WTC11 (cell line): ENCODE measurements around the gene MDM4. TPM values are rescaled to one million over a fixed set of nuclear protein-coding genes. Genes with fewer than 3 reads are reported as not detected.
A peak's percentile ranks its signal among the peaks of the same experiment; 100 is the strongest.

Experiments
- ATAC-seq: fragments of 200-7000 bp; cut with Tn5 transposase; 2 replicates; pipeline ENCODE4 v1.10.0; 2021; ENCODE audit warnings: mild to moderate bottlenecking, moderate library complexity
- CTCF ChIA-PET: fragments of 300-600 bp; sonication (Branson Sonifier 250); formaldehyde crosslinking; loops from one replicate; lab custom pipeline; 2021; ENCODE audit warnings: antibody characterized with exemption; lab: Charles Lee
- POLR2A ChIA-PET: fragments of 350-600 bp; sonication (Branson Sonifier 250); formaldehyde crosslinking; loops from one replicate; lab custom pipeline; 2021; ENCODE audit warnings: antibody characterized with exemption; lab: Charles Lee
- DNase-seq: peaks from one replicate; pipeline ENCODE4 v3.0.0; 2021; ENCODE audit warnings: low spot score
- H3K27ac Mint-ChIP-seq: 2 replicates; pipeline ENCODE4 v1.8.0; 2021; ENCODE audit warnings: mixed read lengths
- H3K27me3 Mint-ChIP-seq: 2 replicates; pipeline ENCODE4 v1.8.0; 2021; ENCODE audit warnings: low read depth, mild to moderate bottlenecking, moderate library complexity, mixed read lengths
- H3K36me3 Mint-ChIP-seq: 2 replicates; pipeline ENCODE4 v1.8.0; 2021; ENCODE audit warnings: mixed read lengths
- H3K4me1 Mint-ChIP-seq: 2 replicates; pipeline ENCODE4 v1.8.0; 2022; ENCODE audit warnings: mixed read lengths
- H3K4me3 Mint-ChIP-seq: 2 replicates; pipeline ENCODE4 v1.8.0; 2021; ENCODE audit warnings: mild to moderate bottlenecking, moderate library complexity, mixed read lengths
- H3K9me3 Mint-ChIP-seq: 2 replicates; pipeline ENCODE4 v1.8.0; 2021; ENCODE audit warnings: mixed read lengths
- ATF1 ChIP-seq: sonication (generic); formaldehyde crosslinking; IDR thresholded peaks from 2 replicates; pipeline ENCODE4 v1.8.1; 2023; ENCODE audit warnings: mild to moderate bottlenecking, moderate library complexity, missing genetic modification reagents
- ATF6 ChIP-seq: sonication (generic); formaldehyde crosslinking; IDR thresholded peaks from 2 replicates; pipeline ENCODE4 v1.8.1; 2023; ENCODE audit warnings: mild to moderate bottlenecking, missing genetic modification reagents
- CBFB ChIP-seq: sonication (generic); formaldehyde crosslinking; IDR thresholded peaks from 2 replicates; pipeline ENCODE4 v1.8.1; 2022; ENCODE audit warnings: mild to moderate bottlenecking, low read depth, missing genetic modification reagents
- E2F1 ChIP-seq: sonication (generic); formaldehyde crosslinking; IDR thresholded peaks from 2 replicates; pipeline ENCODE4 v1.8.0; 2022; ENCODE audit warnings: mild to moderate bottlenecking, missing genetic modification reagents
- ELF4 ChIP-seq: sonication (generic); formaldehyde crosslinking; IDR thresholded peaks from 2 replicates; pipeline ENCODE4 v1.8.1; 2022; ENCODE audit warnings: low read depth, mild to moderate bottlenecking, moderate library complexity, missing genetic modification reagents
- ETV6 ChIP-seq: sonication (generic); formaldehyde crosslinking; IDR thresholded peaks from 2 replicates; pipeline ENCODE4 v1.8.1; 2022; ENCODE audit warnings: mild to moderate bottlenecking, missing genetic modification reagents
- FOXP1 ChIP-seq: sonication (generic); formaldehyde crosslinking; IDR thresholded peaks from 2 replicates; pipeline ENCODE4 v1.8.0; 2022; ENCODE audit warnings: missing genetic modification reagents, mild to moderate bottlenecking, moderate library complexity, borderline replicate concordance
- IRF1 ChIP-seq: sonication (generic); formaldehyde crosslinking; IDR thresholded peaks from 2 replicates; pipeline ENCODE4 v1.8.0; 2023; ENCODE audit warnings: missing genetic modification reagents
- NFYB ChIP-seq: sonication (generic); formaldehyde crosslinking; conservative IDR thresholded peaks from 2 replicates; pipeline ENCODE4 v1.8.0; 2022; ENCODE audit warnings: low read depth, missing genetic modification reagents
- PREB ChIP-seq: sonication (generic); formaldehyde crosslinking; IDR thresholded peaks from 2 replicates; pipeline ENCODE4 v1.8.1; 2022; ENCODE audit warnings: mild to moderate bottlenecking, missing genetic modification reagents, moderate library complexity, borderline replicate concordance
- PRRX2 ChIP-seq: fragments of 250-450 bp; sonication (Bioruptor Pico); IDR thresholded peaks from 2 replicates; pipeline ENCODE4 v1.8.0; 2021; ENCODE audit warnings: mild to moderate bottlenecking
- RORB ChIP-seq: fragments of 250-450 bp; sonication (Bioruptor Pico); IDR thresholded peaks from 2 replicates; pipeline ENCODE4 v1.9.0; 2021; ENCODE audit warnings: mild to moderate bottlenecking
- SOX15 ChIP-seq: fragments of 250-450 bp; sonication (Bioruptor Pico); IDR thresholded peaks from 2 replicates; pipeline ENCODE4 v1.9.0; 2021; ENCODE audit warnings: mild to moderate bottlenecking
- TEAD4 ChIP-seq: sonication (generic); formaldehyde crosslinking; IDR thresholded peaks from 2 replicates; pipeline ENCODE4 v1.8.0; 2022; ENCODE audit warnings: mild to moderate bottlenecking, missing genetic modification reagents
- USF1 ChIP-seq: sonication (generic); formaldehyde crosslinking; IDR thresholded peaks from 2 replicates; pipeline ENCODE4 v1.8.0; 2022; ENCODE audit warnings: mild to moderate bottlenecking, missing genetic modification reagents
- USF2 ChIP-seq: sonication (generic); formaldehyde crosslinking; IDR thresholded peaks from 2 replicates; pipeline ENCODE4 v1.8.1; 2023; ENCODE audit warnings: mild to moderate bottlenecking, missing genetic modification reagents, moderate library complexity
- ZNF121 ChIP-seq: sonication (generic); formaldehyde crosslinking; IDR thresholded peaks from 2 replicates; pipeline ENCODE4 v1.8.0; 2023; ENCODE audit warnings: missing genetic modification reagents
- ZNF423 ChIP-seq: fragments of 250-450 bp; sonication (Bioruptor Pico); IDR thresholded peaks from 2 replicates; pipeline ENCODE4 v2.1.2; 2022; ENCODE audit warnings: mild to moderate bottlenecking, moderate library complexity
- total RNA-seq: library from RNA; stranded (reverse); gene quantifications from 3 replicates; pipeline ENCODE4 v1.2.3, GENCODE V29; 2021

Gene MDM4
- total RNA-seq, 1 experiment from 2014 or later, result 76.2 TPM

- TF ChIP-seq E2F1 (CRISPR knock-in tag) (no peak), RORB (CRISPR knock-in tag) (peak; percentile 64; the same call in 1 of the 2 replicates), ATF1 (CRISPR knock-in tag) (0 out of 2 replicates have a peak, but pooled peaks have one; percentile 35), FOXP1 (CRISPR knock-in tag) (no peak), ELF4 (no peak), USF1 (CRISPR knock-in tag) (no peak), PRRX2 (peak; percentile 41), ATF6 (no peak), SOX15 (CRISPR knock-in tag) (no peak), IRF1 (CRISPR knock-in tag) (no peak), CBFB (no peak), PREB (CRISPR knock-in tag) (no peak), TEAD4 (no peak), NFYB (CRISPR knock-in tag) (no peak), USF2 (no peak), ZNF121 (no peak)
Measured at GRCh38 chr1:204506969-204507316, 9.3 kb upstream of the MDM4 start (continued).

- DNase-seq, result peak; percentile 76
- TF ChIP-seq ZNF423 (CRISPR knock-in tag) (no peak), ETV6 (CRISPR knock-in tag) (0 out of 2 replicates have a peak, but pooled peaks have one; percentile 30)
- TF ChIP-seq, all 79 proteins: peak for 1
- peak; percentile 42 for ATAC-seq
- H3K36me3 Mint-ChIP-seq, result no peaks in the 10 kb centered on the region
- ChIA-PET CTCF (interaction anchor here (1.2 to 19.5 kb wide), 6 partner anchors 9 to 299 kb away, joined by 7 to 906 read pairs (median 22); partner anchors contain the start of genes MDM4 and PIK3C2B), POLR2A (interaction anchor here (0.6 to 3.1 kb wide), 6 partner anchors 9 to 426 kb away, joined by 3 to 38 read pairs (median 4); partner anchors contain the start of genes MDM4 and PIK3C2B)
- H3K4me1 Mint-ChIP-seq, result peaks cover 11% of the 10 kb centered on the region
- no peaks in the 10 kb centered on the region for H3K9me3 Mint-ChIP-seq
- H3K4me3 Mint-ChIP-seq, result peak overlapping the region; percentile 96
- H3K27ac Mint-ChIP-seq, result peak overlapping the region; percentile 98
- H3K27me3 Mint-ChIP-seq, result peaks cover 3% of the 10 kb centered on the region; the same call in 1 of the 2 replicates
Measured at GRCh38 chr1:204507317-204508105, 8.7 kb upstream of the MDM4 start.
